H1 (cell line): ENCODE results near the gene SRR. TPM values are rescaled to one million over a fixed set of nuclear protein-coding genes. Genes with fewer than 3 reads are reported as not detected.
A peak's percentile ranks its signal among the peaks of the same experiment; 100 is the strongest.

Experiments used
- CTCF ChIP-seq, 3 experiments: IDR thresholded peaks; 1 replicate in 2 of 3; 2 replicates in 1 of 3; pipeline versions ENCODE4 v1.5.1 to v1.6.1; 2011; ENCODE audit warnings: low read length in 3 of 3, mild to moderate bottlenecking in 3 of 3, inconsistent platforms in 2 of 3, low read depth in 1 of 3, moderate library complexity in 1 of 3; ENCODE audit not compliant: insufficient read depth in 1 of 3; ENCODE audit errors: control extremely low read depth in 1 of 3
- SIX5 ChIP-seq: IDR thresholded peaks from 2 replicates; pipeline ENCODE4 v1.6.1; 2011; ENCODE audit warnings: mild to moderate bottlenecking, low read depth, low read length
- YY1 ChIP-seq: IDR thresholded peaks from 2 replicates; pipeline ENCODE4 v1.6.1; 2011; ENCODE audit warnings: low read depth, mild to moderate bottlenecking, low read length
- polyA plus RNA-seq, 7 experiments: library from polyadenylated mRNA; depleted of rRNA in 3 of 7; stranded (reverse) in 5 of 7; unstranded in 2 of 7; fragments of >200 nt in 5 of 7; fragments of 200-250 nt in 2 of 7; gene quantifications; 1 replicate in 5 of 7; 2 replicates in 1 of 7; 4 replicates in 1 of 7; pipeline versions ENCODE4 v1.2.1 to v1.2.3, GENCODE V29; 2011 to 2013; ENCODE audit warnings: missing spikeins in 2 of 7, mixed read lengths in 2 of 7
- total RNA-seq: library from RNA; stranded (reverse); fragmentation: NEBNext Ultra II Directional; extraction: Animal tissue kit (Norgen Biotek cat#: 25700); gene quantifications from 2 replicates; pipeline ENCODE4 v1.2.1, GENCODE V29; 2021

SRR gene
- total and polyA plus RNA-seq, 2 of the 8 experiments (the other 6 are each of a cell fraction or from before 2014, with no cell fraction given): 3.6 to 4.5 TPM

DNA sequence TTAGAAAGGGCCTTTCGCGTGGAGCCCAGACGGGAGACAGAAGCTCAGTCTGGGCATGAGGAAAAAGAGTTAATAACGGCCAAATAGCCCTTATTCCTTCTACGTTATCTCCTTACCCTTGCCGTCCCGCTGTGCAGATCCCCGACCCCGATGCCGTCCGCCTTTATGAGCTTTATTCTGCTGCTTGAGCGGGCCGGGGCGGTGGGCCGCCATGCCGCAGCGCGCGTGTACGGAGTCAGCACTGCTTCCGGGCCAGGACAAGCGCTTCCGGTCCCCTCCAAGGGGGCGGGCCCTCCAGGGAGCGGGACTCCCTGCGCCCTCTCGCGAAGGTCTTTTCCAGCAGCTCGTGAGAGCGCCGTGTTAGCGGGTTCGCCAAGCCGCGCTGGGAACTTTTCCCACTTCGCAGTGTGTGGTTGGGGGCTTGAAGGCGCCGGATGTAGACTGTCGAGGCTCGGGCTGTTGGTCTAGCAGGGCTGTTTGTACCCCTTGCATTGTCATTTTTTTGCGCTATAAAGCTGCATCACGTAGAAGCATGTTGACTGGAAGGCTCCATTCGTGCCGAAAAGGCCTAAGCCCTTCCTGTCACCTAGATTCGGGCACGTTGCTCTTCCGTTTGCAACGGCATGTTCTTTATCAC lies 32.6 kb downstream of the SRR start, which contains the start of gene TSR1 (continued):
- TF ChIP-seq SIX5 (no peak), CTCF (IDR thresholded peaks at IDR 0.05; ENCODE audit: control extremely low read depth in 1 of 3, insufficient read depth in 1 of 3, low read depth in 1 of 3, low read length in 3 of 3) (peak in 1 of 3 experiments; percentile 12; a peak in 1 of 4 replicates), YY1 (peak; percentile 95)
